CD4-positive, alpha-beta T cell treated with Interleukin-6 for 4 hours (primary cell): ENCODE measurements around the gene PTPRG.
"Not testable (repeated sequence)": the region's sequence is repeated elsewhere in the genome, so short reads cannot be mapped to it uniquely, and the experiment has no call there.

Experiments used
- DNase-seq: peaks from one replicate; pipeline ENCODE4 v3.0.0-alpha.2; 2020; ENCODE audit warnings: mixed read lengths

Gene PTPRG

GRCh38 chr3:61808526-61808925 lies 247.2 kb downstream of the PTPRG start:
- DNase-seq: no peak

DNA sequence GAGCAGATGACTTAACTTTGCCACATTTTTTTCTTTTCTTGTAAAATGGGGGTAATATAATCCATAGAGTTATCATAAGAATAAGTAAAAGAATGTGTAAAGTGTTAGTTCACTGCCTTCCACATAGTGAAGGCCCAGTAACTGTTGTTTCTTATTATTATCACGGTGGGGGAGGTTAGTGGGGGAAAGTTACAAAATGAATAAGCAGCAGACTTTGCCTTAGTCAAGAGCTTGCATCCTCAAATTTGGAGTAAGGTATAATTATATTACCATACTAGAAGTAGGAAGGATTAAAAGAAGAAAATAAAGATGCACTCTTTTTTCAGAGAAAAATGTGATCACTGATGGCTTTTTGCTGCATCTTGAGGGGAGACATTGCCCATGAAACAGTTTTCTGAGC lies 247.6 kb downstream of the PTPRG start:
- DNase-seq: no peak

DNA sequence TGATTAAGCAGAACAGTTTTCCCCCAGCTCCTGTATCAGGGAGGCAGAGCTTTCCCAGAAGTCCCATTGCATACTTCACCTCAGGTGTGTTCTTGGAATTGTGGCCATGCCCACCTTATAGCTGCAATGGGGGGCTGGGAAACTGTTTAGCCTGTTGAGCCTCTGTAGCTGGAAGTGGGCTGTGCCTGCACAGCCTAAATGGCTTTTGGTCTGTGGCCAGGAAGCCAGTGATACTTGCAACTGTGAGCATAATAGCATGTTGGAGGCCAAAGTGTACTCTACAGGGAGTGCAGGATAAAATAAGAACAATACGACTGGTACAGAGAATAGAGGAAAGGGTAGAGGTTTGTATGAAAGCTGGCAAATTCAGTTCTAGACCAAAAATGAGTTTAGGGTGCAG lies 248.5 kb downstream of the PTPRG start:
- no peak for DNase-seq

GRCh38 chr3:61810953-61811497 lies 249.7 kb downstream of the PTPRG start:
- no peak for DNase-seq

DNA sequence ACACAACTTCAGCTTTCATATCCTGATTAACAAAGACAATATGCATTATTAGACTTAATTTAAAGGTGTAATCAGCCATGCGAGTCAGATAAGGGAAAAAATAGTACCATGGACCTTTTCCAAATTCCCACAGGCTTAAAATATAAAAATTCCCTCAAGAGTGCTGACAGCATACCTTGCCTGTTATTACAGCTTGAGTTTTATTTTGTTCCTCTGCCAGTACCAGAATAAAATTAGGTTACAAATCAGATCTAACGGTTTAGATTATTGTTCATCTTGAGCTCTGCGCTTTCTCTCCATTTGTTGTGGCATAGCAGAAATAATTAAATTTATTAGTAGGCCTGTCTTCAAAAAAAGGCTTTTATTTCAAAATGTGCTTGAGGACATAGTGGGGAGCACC lies 250.3 kb downstream of the PTPRG start:
- no peak for DNase-seq

- no peak for DNase-seq
These were observed 250.7 kb downstream of the PTPRG start for GRCh38 chr3:61812085-61812484.

GRCh38 chr3:61812517-61812916 lies 251.1 kb downstream of the PTPRG start:
- no peak for DNase-seq

DNA sequence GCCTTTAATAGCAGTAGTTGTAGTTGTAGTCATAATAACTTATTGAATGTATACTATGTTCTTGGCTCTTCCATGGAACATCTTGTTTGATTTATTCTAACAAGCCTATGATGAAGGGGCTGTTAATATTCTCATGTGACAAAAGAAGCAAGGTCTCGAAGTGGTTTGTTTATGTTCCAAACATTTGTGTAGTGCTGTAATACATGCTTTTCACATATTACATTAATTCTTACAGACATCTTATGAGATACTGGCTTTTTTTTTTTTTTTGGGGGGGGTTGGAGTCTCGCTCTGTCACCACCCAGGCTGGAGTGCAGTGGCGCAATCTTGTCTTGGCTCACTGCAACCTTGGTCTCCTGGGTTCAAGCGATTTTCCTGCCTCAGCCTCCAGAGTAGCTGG lies 252.3 kb downstream of the PTPRG start:
- DNase-seq: no peak

DNA sequence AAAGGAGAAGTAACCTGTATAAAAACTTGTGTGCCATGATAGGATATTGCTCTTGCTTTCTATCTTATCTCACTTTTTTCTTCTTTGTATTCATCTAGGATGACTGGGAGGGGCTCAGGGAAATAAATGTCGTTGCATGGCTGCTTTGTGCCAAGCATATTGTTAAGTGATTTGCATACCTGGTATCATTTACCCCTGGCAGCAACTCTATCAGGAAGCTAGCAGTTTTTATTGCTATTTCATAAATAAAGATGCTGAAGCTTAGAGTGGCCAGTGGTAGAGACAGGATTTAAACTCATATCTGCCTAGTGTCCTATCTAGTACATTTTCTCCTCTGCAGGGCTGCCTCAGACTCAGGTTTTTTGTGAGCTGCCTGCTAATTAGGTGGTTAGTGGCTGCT lies 253.3 kb downstream of the PTPRG start:
- no peak for DNase-seq

- DNase-seq: not testable (repeated sequence)
These were observed 254.9 kb downstream of the PTPRG start for GRCh38 chr3:61816304-61816703.

DNA sequence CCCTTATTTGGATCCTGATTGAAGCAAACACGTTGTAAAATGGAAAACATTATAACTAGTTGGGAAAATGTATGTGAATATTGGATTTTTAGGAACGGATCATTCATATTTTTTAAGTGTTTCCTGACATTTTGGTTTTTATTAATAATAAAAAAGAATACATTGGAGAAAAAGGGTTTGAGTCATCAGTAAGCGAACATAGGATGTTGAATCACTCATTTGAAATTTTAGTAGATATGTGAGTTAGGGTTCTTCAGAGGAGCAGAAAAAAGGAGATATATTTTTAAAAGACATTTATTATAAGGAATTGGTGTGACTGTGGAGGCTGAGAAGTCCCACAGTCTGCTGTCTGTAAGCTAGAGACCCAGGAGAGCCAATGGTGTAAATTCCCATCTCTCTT lies 258.5 kb downstream of the PTPRG start:
- no peak for DNase-seq

- no peak for DNase-seq
These were observed 259.1 kb downstream of the PTPRG start for GRCh38 chr3:61820306-61820992.

DNA sequence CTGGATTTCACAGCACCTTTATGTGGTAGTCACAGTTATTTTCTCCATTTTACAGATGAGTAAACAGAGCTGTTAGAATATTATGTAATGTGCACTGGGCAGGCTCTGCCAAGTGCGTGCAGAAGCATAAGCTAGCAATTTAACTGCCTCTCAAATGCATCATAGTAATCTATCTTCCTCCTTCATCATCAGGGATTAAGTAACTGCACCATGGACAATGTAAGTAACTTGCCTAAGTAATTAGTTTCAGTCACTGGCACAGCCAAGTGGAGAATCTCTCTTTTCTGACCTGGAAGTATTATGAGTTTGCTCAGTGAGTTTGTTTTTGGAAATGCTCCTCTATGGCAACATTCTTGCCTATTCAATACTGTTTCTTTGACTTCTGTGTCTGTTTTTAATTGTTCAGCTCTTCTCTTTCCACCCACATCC lies 260.5 kb downstream of the PTPRG start:
- no peak for DNase-seq

- no peak for DNase-seq
These were observed 261.2 kb downstream of the PTPRG start for GRCh38 chr3:61822588-61822987.

DNA sequence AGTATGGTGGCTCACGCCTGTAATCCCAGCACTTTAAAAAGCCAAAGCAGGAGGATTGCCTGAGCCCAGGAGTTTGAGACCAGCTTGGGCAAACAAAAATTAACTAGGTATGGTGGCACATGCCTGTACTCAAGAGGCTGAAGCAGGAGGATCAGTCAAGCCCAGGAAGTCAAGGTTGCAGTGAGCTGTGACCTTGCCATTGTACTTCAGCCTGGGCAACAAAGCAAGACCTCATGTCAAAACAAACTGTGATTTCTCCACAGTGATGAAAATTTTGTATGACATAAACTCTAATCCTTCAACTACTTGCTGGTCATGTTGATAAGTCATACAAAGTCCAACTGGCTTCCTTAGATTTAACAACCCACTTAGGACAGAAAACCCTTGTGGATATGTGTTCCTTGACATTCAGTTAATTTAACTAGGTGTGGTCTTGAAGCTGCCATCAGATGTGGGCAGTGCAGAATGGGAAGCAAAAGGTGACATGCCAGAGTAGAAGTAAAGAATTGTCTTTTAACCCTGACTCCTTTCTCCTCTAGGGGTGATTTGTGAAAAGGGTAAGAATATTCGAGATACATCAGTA lies 263.3 kb downstream of the PTPRG start:
- DNase-seq: no peak

DNA sequence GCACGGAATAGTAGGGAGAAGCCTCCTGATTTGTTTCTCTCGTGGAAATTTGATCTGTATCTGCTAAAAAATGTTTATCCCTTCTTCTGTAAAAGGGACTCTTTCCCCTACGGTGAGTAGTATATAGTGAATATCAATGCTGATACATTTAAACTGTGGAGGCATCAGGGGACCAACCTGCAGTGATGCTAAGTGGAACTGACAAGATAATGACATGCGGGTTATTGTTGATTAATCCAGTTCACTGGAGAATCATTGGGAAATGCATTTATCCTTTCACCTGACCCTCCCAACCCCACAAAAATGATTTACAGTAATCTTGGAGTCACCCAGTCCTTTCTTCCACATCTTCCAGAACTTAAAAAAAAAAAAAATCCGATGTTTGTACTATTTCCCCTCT lies 264.8 kb downstream of the PTPRG start:
- DNase-seq: no peak

- no peak for DNase-seq
These were observed 267.0 kb downstream of the PTPRG start for GRCh38 chr3:61828184-61828874.

- DNase-seq: no peak
These were observed 267.7 kb downstream of the PTPRG start for GRCh38 chr3:61828880-61829721.

- no peak for DNase-seq
These were observed 268.5 kb downstream of the PTPRG start for GRCh38 chr3:61829722-61830350.

DNA sequence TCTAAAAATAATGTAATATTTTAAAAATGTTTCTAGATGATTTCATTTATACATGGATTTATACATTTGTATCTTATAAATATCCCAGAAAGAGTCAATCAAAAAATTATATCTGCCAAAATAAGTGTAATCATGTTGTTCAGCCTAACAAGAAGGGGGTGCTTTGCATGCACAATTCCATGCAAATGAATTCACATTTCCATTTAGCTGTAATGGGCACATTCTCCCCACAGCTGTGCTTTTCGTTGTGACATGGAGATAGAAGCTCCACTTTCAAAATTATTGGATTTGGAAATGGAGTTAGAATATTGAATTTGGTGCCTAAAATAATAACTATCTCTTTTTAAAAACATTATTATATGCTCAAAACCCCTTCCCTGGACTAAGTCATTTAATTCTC lies 270.6 kb downstream of the PTPRG start:
- DNase-seq: no peak

DNA sequence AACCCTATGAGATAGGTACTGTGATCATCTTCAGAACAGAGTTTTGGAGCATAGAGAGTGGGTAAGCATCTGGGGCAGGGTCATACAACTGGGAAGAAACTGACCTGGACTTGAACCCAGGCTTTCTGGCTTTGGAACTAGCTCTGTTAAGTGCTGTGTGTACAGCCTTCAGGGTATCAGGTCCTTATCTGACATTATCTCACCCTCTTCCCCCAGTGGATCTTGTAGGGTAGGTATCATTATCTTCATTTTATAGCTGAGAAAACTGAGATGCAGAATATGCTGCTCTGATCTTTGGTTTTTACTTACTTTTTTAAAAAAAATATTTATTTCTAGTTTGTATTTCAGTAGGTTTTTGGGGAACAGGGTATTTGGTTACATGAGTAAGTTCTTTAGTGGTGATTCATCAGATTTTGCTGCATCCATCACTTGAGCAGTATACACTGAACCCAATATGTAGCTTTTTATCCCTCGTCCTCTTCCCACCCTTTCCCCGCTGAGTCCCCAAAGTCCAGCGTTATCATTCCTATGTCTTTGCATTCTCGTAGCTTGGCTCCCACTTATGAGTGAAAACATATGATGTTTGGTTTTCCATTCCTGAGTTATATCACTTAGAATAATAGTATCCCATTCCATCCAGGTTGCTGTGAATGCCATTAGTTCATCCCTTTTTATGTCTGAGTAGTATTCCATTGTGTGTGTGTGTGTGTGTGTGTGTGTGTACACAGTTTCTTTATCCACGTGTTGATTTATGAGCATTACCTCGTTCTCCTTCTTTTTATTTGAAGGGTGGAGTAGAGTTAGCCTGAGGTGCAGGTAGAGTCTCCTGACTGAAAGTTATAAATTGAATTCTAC lies 271.2 kb downstream of the PTPRG start:
- DNase-seq: no peak

GRCh38 chr3:61839256-61839655 lies 277.9 kb downstream of the PTPRG start:
- DNase-seq: no peak
